GM12892 (cell line): ENCODE results near the gene TOR4A.

Source experiments
- POLR2A ChIP-seq: IDR thresholded peaks from 2 replicates; pipeline ENCODE4 v1.6.1; 2011; ENCODE audit warnings: low read depth, low read length, control low read depth
- TAF1 ChIP-seq: IDR thresholded peaks from 2 replicates; pipeline ENCODE4 v1.6.1; 2011; ENCODE audit warnings: low read depth, mild to moderate bottlenecking, control low read depth, low read length, borderline replicate concordance

- TF ChIP-seq POLR2A (no peak), TAF1 (no peak)
These were observed 38.8 kb downstream of the TOR4A start for GRCh38 chr9:137316012-137316981.
